NB4 (cell line): Measurements from ENCODE around the gene RNASE13.

Experiments
- DNase-seq: peaks from one replicate; pipeline ENCODE4 v3.0.0; 2010; ENCODE audit warnings: low read depth
- H3K4me3 ChIP-seq: one replicate; pipeline ENCODE4 v1.5.1; 2011; ENCODE audit warnings: mild to moderate bottlenecking, low read depth, low read length, moderate library complexity
- MYC ChIP-seq: IDR thresholded peaks from 2 replicates; pipeline ENCODE4 v1.6.1; 2011; ENCODE audit warnings: low read depth, low read length
- POLR2A ChIP-seq: IDR thresholded peaks from 2 replicates; pipeline ENCODE4 v1.6.1; 2011; ENCODE audit warnings: mild to moderate bottlenecking; ENCODE audit not compliant: insufficient read length; ENCODE audit errors: extremely low read depth
- TF ChIP-seq, protein P1 (sequence below): IDR thresholded peaks from one replicate; pipeline ENCODE4 v1.5.1; 2012; ENCODE audit warnings: low read depth, low read length
- TF ChIP-seq, protein P2 (sequence below): IDR thresholded peaks from 2 replicates; pipeline ENCODE4 v1.6.1; 2011; ENCODE audit warnings: low read depth, low read length

RNASE13 gene

DNA sequence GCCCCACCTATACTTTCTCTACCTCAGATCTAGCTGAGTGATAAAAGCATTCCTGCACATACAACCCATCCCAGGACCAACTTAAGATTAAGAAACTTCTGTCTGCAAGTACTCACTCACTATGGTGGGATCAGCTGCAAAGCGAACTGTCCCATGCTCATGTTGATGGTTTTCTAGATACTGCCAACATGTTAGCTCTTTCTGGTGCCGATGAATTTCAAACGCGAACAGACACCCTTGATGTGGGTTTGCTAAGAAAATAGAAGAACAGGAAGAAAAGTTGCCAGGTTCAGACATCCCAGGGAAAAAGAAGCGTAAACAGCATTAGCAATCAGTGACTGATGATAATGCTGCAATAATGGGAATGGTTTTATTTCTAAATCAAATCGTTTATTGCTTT lies 37.0 kb downstream of the RNASE13 start:
- no peak for DNase-seq
- TF ChIP-seq, protein P1, sequence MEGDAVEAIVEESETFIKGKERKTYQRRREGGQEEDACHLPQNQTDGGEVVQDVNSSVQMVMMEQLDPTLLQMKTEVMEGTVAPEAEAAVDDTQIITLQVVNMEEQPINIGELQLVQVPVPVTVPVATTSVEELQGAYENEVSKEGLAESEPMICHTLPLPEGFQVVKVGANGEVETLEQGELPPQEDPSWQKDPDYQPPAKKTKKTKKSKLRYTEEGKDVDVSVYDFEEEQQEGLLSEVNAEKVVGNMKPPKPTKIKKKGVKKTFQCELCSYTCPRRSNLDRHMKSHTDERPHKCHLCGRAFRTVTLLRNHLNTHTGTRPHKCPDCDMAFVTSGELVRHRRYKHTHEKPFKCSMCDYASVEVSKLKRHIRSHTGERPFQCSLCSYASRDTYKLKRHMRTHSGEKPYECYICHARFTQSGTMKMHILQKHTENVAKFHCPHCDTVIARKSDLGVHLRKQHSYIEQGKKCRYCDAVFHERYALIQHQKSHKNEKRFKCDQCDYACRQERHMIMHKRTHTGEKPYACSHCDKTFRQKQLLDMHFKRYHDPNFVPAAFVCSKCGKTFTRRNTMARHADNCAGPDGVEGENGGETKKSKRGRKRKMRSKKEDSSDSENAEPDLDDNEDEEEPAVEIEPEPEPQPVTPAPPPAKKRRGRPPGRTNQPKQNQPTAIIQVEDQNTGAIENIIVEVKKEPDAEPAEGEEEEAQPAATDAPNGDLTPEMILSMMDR = no peak
- TF ChIP-seq POLR2A = no peak
- TF ChIP-seq, protein P2, sequence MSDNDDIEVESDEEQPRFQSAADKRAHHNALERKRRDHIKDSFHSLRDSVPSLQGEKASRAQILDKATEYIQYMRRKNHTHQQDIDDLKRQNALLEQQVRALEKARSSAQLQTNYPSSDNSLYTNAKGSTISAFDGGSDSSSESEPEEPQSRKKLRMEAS = no peak
- TF ChIP-seq MYC = no peak
- no peak overlapping the region for H3K4me3 ChIP-seq

- no peak overlapping the region for H3K4me3 ChIP-seq
- no peak for DNase-seq
- TF ChIP-seq MYC = no peak
- TF ChIP-seq, protein P2 = no peak
- no peak for TF ChIP-seq POLR2A
- TF ChIP-seq, protein P1 = no peak
These were observed 37.5 kb downstream of the RNASE13 start for GRCh38 chr14:20997115-20997514.

DNA sequence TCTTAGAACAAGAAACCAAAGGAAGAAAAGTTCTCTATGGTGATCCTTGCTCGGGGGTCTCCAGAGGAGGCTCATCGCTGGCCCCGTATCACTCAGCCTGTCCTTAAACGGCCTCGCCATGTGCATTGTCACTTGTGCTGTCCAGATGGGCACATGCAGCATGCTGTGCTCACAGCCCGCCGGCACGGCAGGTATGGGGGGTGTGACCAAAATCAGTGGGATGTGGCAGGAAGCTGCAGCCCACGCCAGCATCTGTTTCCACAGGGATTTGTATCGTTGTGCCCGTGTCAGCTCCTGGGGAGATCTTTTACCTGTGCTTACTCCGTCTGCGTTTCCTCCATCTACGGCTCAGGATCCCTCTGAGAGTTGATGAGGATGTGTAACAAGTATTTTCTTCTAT lies 38.1 kb downstream of the RNASE13 start:
- TF ChIP-seq, protein P1 = no peak
- TF ChIP-seq MYC = no peak
- H3K4me3 ChIP-seq = no peak overlapping the region
- no peak for DNase-seq

- DNase-seq = peak; percentile 98
- TF ChIP-seq, protein P1 = peak; percentile 42
- TF ChIP-seq, protein P2 = peak; percentile 56
- TF ChIP-seq POLR2A (peak; percentile 59), MYC (peak; percentile 37; the same call in 1 of the 2 replicates)
- H3K4me3 ChIP-seq = peak within 1 kb of the TSS; percentile 97
These were observed 44.6 kb downstream of the RNASE13 start, which contains the start of gene METTL17 for GRCh38 chr14:20989787-20990600. METTL17 (plus strand) TSS chr14:20989980; CDS start chr14:20990003, 23 bp downstream.

DNA sequence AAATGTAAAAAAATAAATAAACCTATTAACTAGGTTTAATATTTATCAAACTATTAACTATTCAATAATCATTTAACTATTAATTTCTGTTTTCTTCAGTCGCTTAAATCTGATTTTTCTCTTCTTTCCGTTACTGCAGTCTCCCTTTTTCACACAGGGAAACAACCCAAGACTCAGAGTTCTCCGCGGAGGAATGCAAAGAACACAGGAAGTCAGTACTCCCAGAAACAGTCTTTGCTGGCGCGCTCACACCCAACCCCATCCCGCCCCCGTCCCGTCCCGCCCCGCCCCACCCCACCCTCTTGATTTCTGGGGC lies 45.2 kb downstream of the RNASE13 start:
- TF ChIP-seq, protein P1 = no peak
- TF ChIP-seq, protein P2 = no peak
- TF ChIP-seq POLR2A (peak; percentile 34), MYC (no peak)
- peak overlapping the region; percentile 59 for H3K4me3 ChIP-seq
- no peak for DNase-seq
